NK-92 (cell line): Measurements from ENCODE around the gene NFIA.

Source experiments
- DNase-seq: peaks from one replicate; lab custom pipeline; 2025; ENCODE audit not compliant: unreplicated experiment; lab: John Stamatoyannopoulos, UW

NFIA gene

DNA sequence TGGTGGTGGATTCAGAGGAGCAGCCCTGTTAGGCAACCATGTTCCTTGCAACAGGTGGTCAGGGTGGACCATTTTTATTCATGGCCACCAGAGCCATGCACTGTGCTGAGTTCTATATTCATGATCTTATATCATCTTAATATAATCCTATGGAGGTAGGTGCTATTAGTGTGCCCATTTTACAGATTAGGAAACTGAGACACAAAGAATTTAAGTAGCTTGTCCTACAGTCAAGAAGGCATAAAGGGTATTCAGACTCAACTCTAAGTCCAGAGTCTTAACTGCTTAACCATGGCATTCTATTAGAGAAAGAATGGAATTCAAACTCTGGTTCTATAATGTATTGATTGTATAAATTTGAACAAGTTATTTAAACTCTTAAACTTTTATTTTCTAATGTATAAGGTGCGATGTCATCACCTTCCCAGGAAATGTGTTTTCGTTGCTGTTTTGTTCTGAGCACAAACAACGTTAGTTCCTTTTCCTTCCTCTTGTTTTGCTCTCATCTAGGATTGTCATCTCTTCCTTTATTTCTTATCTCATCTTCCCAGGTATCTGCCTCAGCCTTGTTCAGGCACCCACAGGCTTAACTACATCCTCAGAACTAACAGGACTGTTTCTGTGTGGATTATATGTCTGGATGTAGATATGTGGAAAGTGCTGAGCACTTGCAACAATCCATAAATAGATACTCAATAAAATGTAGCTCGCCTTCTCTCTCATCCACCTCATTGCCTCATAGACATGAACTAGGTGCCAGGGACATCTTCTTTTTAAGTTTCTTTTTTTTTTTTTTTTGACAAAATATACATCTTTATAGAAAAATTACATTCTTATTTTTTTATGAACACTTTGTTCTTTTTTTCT is 207.1 kb downstream of the NFIA start:
- no peak for DNase-seq

- no peak for DNase-seq
These were observed 208.2 kb downstream of the NFIA start for GRCh38 chr1:61290525-61290924.

DNA sequence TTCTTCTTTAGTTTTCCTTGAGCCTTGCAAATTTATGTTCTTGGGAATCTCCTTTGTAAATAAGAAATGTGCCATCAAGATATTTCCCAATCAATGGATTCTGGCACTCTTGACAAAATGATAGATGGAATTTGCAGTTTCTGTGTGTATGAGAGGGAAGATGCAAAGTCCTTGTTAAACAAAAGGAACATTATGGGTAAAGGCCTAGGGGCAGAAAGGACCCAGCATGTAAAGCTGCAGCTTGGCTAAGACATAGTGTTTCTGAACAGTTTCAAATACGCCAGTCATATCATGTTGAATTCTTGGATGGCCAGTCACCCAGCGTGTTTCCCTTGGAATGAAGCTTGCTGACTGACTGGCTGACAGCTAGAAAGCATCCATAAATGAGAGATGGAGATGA is 210.8 kb downstream of the NFIA start:
- DNase-seq = no peak

DNA sequence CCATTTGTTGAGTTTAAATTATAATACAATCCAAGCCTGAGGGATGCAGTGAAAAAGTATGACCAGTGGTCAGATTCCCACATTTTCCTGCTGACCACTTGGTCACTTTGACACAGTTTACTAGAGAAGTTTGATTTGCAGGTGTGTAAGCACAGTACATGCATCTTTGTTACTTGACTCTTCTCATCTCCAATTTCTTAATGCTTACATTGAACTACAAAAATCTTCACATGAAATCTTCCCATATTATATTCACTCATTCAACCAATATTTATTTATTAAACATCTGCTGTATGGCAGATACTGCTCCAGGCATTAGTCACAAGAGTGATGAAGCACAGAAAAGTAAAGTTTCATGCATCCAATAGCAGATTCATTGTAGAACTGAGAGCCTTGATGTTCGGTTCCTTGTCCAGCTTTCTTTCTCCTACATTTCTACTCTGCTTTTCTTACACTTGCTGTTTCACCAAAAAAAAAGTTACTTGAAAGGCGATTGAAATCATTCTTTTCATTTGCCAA is 211.7 kb downstream of the NFIA start:
- DNase-seq = no peak

DNA sequence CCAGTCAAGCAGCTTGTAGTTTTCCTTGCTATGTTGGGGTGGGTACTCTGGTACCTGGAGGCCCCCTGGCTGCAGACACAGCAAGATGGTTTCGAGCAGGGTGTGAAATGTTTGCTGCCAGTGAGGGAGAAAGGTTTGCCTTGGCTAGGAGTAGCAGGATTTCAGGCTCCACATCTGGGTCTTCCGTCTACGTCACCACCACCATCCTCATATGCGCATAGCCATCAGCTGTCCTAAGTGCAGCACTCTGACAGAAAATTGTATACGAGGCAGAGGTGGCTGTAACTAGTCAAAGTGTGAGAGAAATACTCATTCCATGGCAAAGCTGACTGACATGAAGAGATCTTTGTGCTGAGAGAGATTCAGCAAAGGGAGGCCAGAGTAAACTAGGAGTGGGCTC is 212.6 kb downstream of the NFIA start:
- DNase-seq = no peak

GRCh38 chr1:61295818-61296537 is 213.6 kb downstream of the NFIA start:
- no peak for DNase-seq

GRCh38 chr1:61297887-61298286 is 215.5 kb downstream of the NFIA start:
- no peak for DNase-seq

DNA sequence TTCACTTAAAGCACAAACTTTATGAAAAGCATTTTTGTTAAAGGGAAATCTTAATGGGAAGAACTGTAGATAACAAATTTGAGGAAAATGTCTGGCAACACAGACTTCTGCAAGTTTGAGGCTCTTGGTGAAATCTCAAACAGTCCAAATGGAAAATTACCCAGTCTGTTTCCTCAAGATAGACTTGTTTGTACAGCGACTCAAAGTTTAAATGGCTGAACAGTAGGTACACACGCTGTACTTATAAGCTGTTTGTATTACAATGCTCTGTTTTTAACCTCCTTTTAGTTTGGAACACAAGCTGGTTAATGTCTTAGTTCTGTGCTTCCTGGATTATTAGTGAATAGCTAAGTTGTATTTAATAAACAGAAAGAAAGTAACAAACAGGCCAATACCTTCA is 217.1 kb downstream of the NFIA start:
- no peak for DNase-seq

- no peak for DNase-seq
These were observed 218.5 kb downstream of the NFIA start for GRCh38 chr1:61300899-61301298.

GRCh38 chr1:61301824-61302657 is 219.7 kb downstream of the NFIA start:
- DNase-seq = no peak

GRCh38 chr1:61307422-61308142 is 225.2 kb downstream of the NFIA start:
- no peak for DNase-seq

- DNase-seq = no peak
These were observed 227.7 kb downstream of the NFIA start for GRCh38 chr1:61310057-61310456.

GRCh38 chr1:61310538-61310937 is 228.2 kb downstream of the NFIA start:
- no peak for DNase-seq

- DNase-seq = no peak
These were observed 231.6 kb downstream of the NFIA start for GRCh38 chr1:61313906-61314422.

DNA sequence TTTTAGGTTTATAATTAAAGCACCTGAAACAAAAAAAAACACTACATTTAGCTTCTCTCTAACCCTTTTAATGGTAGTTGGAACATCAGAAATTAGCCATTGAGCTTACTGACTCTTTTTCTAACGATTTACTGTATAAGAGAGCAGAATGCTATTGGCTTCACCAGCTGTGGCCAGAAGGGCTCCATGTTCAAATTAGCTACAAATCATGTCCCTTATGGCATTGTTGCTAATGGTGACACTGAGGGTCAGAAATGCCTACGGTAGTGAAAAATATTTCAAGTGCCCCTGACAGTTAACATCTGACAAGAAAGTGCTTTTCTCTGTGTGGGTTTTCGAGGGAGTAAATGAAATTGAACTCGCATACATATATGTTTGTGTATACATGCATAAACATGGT is 232.7 kb downstream of the NFIA start:
- no peak for DNase-seq

- DNase-seq = no peak
These were observed 234.1 kb downstream of the NFIA start for GRCh38 chr1:61316493-61316892.

DNA sequence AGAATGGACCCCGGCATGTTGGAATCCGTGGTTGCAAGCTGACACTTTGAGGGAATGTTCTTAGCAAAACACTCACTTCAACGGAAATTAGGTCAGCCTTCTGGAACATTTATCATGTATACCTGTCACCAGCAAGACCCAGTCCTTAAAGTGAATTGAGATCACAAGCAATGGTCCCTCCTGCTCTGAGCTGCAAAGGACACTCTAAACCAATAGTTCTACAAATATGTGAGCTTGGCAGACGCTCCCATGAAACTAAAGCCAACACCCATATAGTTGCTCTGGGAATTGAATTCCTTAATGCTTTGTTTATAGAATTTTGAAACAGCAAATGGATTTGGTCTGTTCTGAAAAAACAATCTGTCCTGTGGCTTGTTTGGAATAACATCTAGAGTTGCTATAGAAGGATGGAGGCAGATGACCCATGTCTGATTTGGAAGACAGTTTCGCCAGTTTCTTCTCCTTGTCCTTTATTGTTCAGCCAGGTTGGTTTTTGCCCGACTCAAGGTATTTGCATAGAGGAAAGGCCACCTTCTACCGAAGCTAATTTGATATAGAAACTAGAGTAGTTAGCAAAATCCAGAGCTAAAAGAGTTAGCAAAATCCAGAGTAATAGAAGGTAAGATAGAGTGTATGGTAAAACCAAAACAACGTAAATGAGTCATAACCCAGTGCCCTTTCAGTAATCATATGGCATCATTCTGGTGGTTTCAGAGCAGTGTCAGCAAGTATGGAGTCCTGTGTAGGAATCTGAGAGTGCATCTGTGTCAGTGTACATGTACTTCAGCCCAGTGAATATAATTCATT is 236.2 kb downstream of the NFIA start:
- DNase-seq = no peak

DNA sequence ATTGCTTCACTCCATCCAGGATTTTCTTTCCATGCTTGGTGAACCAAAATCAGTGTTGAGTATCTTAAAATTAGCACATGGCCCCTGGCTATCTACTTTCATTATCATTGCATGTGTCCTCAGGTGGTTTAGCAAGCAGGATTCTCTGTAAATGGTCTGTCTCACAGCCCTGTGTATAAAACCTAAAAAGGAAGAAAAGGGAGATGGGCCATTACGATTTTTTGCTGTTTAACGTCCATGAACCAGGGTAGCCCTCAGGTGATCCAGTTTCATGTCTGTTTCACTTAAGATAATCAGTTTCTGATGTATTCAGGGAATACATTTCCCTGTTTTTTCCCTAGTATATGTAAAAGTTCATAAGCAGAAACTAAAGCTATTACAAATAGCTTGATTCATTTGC is 238.2 kb downstream of the NFIA start:
- DNase-seq = no peak

DNA sequence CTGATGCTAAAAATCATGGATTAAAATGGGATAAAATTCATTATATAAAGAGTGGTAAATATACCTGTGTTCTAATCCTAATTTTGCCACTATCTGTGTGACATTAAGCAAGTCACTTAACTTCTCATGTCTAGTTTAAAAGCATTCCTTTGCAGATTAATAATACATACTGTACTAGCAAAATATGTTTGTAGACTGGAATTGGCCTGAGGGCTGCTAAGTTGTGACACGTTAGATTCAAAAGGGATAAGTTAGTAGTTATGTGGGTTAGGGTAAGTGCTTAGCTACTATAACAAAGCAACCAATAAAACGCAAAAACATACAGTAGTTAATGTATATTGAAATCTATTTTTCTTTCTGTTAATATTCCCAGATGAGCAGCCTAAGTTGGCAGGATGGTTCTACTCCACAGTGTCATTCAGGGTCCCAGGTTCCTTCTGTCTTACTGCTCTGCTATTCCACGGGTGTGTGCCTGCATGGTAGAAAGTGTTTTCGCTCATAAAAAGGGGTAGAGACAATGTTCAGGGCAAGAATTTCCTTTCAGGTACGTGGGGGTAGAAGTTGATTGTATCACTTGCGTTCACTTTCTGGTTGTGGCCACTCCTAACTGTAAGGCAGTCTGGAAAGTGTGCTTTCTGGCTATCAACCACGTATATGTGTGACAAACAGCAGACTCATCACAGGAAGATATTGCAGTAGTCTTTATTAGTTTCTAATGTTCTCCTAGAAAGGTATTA is 239.8 kb downstream of the NFIA start:
- DNase-seq = no peak
